ENCODE results near the gene VAMP3. TPM values are rescaled to one million over a fixed set of nuclear protein-coding genes. Genes with fewer than 3 reads are reported as not detected.

VAMP3 gene
- total RNA-seq, 3 donors from 2014 or later, result 75.7 to 167 (median 81.2) TPM

DNA sequence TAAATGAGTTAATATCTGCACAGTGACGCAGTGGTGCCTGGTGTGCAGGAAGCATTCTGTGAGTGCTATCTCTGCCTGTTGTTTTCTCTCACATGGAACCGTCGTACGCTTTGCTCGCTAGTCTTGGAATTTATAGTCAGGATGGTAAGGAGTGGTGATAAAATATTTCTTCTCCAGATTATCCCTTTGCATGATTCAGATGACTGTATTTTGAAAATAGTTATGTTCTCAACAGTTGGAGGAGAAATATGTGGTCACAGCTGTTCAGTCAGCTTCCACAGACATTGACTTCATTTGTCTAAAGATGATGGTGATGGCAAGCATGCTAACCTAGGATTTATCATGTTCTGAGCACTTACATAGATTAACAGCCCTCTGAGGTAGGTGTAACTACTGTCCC lies 41.3 kb upstream of the VAMP3 start:
- Histone ChIP-seq H3K27me3 (no peaks in the 10 kb centered on the region), H3K4me3 (no peak overlapping the region), H3K27ac (no peak overlapping the region), H3K4me1 (no peaks in the 10 kb centered on the region), H3K36me3 (no peaks in the 10 kb centered on the region), H3K9me3 (no peaks in the 10 kb centered on the region)
- DNase-seq (ENCODE audit: low spot score in 2 of 2), result no peak
- intact Hi-C loops (cut with DNase I; ENCODE audit: low total_unique reads), result loop anchor here (5.0 kb wide), 1 partner anchor 642 kb away; no protein-coding TSS in a partner anchor
- TF ChIP-seq, protein P1, sequence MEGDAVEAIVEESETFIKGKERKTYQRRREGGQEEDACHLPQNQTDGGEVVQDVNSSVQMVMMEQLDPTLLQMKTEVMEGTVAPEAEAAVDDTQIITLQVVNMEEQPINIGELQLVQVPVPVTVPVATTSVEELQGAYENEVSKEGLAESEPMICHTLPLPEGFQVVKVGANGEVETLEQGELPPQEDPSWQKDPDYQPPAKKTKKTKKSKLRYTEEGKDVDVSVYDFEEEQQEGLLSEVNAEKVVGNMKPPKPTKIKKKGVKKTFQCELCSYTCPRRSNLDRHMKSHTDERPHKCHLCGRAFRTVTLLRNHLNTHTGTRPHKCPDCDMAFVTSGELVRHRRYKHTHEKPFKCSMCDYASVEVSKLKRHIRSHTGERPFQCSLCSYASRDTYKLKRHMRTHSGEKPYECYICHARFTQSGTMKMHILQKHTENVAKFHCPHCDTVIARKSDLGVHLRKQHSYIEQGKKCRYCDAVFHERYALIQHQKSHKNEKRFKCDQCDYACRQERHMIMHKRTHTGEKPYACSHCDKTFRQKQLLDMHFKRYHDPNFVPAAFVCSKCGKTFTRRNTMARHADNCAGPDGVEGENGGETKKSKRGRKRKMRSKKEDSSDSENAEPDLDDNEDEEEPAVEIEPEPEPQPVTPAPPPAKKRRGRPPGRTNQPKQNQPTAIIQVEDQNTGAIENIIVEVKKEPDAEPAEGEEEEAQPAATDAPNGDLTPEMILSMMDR (IDR thresholded peaks at IDR 0.05), result no peak
- TF ChIP-seq POLR2AphosphoS5 (IDR thresholded peaks at IDR 0.05), result no peak

DNA sequence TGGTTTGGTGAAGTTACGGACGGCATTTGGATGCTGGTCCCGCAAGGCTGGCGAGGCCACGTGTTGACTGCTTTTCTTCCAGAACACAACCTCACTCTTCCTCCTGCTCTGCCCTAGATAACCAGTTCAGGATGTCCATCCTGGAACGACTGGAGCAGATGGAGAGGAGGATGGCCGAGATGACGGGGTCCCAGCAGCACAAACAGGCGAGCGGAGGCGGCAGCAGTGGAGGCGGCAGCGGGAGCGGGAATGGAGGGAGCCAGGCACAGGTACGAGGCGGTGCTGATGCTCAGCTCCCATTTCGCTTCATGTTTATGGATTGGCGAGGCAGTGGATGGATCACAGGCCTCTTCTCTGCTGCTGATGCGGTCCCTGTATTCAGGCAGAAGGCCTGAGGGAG lies 38.8 kb upstream of the VAMP3 start:
- intact Hi-C loops (cut with DNase I; ENCODE audit: low total_unique reads), result no loop called here
- TF ChIP-seq, protein P1 (IDR thresholded peaks at IDR 0.05), result no peak
- TF ChIP-seq POLR2AphosphoS5 (IDR thresholded peaks at IDR 0.05), result no peak
- TF ChIP-seq POLR2A (IDR thresholded peaks at IDR 0.05), result no peak
- H3K4me3 ChIP-seq, result no peak overlapping the region

DNA sequence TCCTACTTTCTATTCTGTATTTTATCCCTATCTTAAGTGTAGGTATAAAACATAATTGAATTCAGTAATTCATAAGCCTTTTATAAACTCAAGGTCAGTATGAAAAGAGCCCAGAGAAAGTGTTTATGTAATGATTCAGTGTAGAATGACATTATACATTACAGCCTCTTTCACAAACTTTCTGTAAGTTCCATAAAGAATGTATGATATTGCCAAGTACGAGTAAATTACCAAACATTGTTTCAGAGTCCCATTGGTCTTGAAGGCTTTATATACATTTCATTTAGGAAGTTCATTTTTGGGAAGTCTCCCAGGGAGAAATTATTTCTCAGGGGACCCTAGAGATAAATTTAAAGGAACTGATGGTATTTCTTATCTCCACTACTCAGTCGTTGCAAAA lies 37.8 kb upstream of the VAMP3 start:
- no peak for DNase-seq (ENCODE audit: low spot score in 2 of 2)
- Histone ChIP-seq H3K27ac (no peak overlapping the region), H3K4me1 (no peaks in the 10 kb centered on the region), H3K36me3 (no peaks in the 10 kb centered on the region), H3K27me3 (no peaks in the 10 kb centered on the region), H3K9me3 (no peaks in the 10 kb centered on the region), H3K4me3 (no peak overlapping the region)
- TF ChIP-seq, protein P1 (IDR thresholded peaks at IDR 0.05), result no peak
- TF ChIP-seq POLR2A (IDR thresholded peaks at IDR 0.05), result no peak
- TF ChIP-seq POLR2AphosphoS5 (IDR thresholded peaks at IDR 0.05), result no peak
- intact Hi-C loops (cut with DNase I; ENCODE audit: low total_unique reads), result no loop called here

More for the DNA sequence above, 38.8 kb upstream of the VAMP3 start:
- Histone ChIP-seq H3K4me1 (no peaks in the 10 kb centered on the region), H3K36me3 (no peaks in the 10 kb centered on the region), H3K27ac (no peak overlapping the region), H3K27me3 (no peaks in the 10 kb centered on the region), H3K9me3 (no peaks in the 10 kb centered on the region)
- no peak for DNase-seq (ENCODE audit: low spot score in 2 of 2)

DNA sequence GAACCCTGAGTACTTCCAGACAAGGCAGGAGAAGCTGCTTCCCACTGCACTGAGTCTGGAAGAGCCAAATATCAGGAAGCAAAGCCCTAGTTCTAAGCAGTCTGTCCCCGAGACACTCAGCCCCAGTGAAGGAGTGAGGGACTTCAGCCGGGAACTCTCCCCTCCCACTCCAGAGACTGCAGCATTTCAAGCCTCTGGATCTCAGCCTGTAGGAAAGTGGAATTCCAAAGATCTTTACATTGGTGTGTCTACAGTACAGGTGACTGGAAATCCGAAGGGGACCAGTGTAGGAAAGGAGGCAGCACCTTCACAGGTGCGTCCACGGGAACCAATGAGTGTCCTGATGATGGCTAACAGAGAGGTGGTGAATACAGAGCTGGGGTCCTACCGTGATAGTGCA lies 33.1 kb upstream of the VAMP3 start:
- no peaks in the 10 kb centered on the region for H3K4me1 ChIP-seq
- DNase-seq (ENCODE audit: low spot score in 2 of 2), result no peak
- H3K36me3 ChIP-seq, result no peaks in the 10 kb centered on the region
- no peaks in the 10 kb centered on the region for H3K27me3 ChIP-seq
- intact Hi-C loops (cut with DNase I; ENCODE audit: low total_unique reads), result no loop called here
- TF ChIP-seq POLR2A (IDR thresholded peaks at IDR 0.05) (no peak), POLR2AphosphoS5 (IDR thresholded peaks at IDR 0.05) (no peak)
- TF ChIP-seq, protein P1 (IDR thresholded peaks at IDR 0.05), result no peak
- H3K9me3 ChIP-seq, result no peaks in the 10 kb centered on the region
- H3K4me3 ChIP-seq, result no peak overlapping the region
- no peak overlapping the region for H3K27ac ChIP-seq

DNA sequence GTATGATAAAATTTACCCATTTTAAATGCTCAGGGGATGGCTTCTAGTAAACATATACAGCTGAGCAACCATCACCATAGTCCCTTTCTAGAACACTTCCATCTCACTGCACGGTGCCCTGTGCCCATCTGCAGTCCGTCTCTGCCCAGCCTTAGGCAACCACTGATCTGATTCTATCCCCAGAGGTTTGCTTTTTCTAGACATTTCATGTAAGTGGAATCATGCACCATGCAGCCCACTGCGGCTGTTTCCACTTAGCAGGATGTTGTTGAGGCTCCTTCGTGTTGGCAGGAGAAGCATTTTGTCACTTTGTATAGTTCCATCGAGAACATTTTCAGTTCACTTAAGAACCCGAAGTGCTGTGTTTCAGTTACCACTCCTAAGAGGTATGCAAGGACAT lies 27.8 kb upstream of the VAMP3 start:
- H3K4me3 ChIP-seq, result no peak overlapping the region
- no peaks in the 10 kb centered on the region for H3K27me3 ChIP-seq
- H3K9me3 ChIP-seq, result no peaks in the 10 kb centered on the region
- intact Hi-C loops (cut with DNase I; ENCODE audit: low total_unique reads), result no loop called here
- no peak overlapping the region for H3K27ac ChIP-seq
- no peaks in the 10 kb centered on the region for H3K36me3 ChIP-seq
- no peak for DNase-seq (ENCODE audit: low spot score in 2 of 2)
- TF ChIP-seq, protein P1 (IDR thresholded peaks at IDR 0.05), result no peak
- no peak for TF ChIP-seq POLR2A (IDR thresholded peaks at IDR 0.05)
- no peak for TF ChIP-seq POLR2AphosphoS5 (IDR thresholded peaks at IDR 0.05)
- H3K4me1 ChIP-seq, result no peaks in the 10 kb centered on the region
